ENCODE measurements around the gene BCO2. TPM values are rescaled to one million over a fixed set of nuclear protein-coding genes. Genes with fewer than 3 reads are reported as not detected.
"Not testable (repeated sequence)": the region's sequence is repeated elsewhere in the genome, so short reads cannot be mapped to it uniquely, and the experiment has no call there.

The BCO2 gene
- total RNA-seq, 1 donor from 2014 or later, result 1.7 TPM

GRCh38 chr11:112195951-112196351 is 20.6 kb downstream of the BCO2 start:
- no peak overlapping the region for H3K4me3 Mint-ChIP-seq (ENCODE audit: unreplicated experiment)
- DNase-seq (ENCODE audit: low spot score), result no peak
- H3K4me1 Mint-ChIP-seq (ENCODE audit: low read depth), result peaks cover 5% of the 10 kb centered on the region
- H3K36me3 Mint-ChIP-seq (ENCODE audit: low read depth), result peaks cover 3% of the 10 kb centered on the region
- no peak overlapping the region for H3K27ac Mint-ChIP-seq (ENCODE audit: unreplicated experiment)
- H3K27me3 Mint-ChIP-seq (ENCODE audit: low read depth), result peaks cover 22% of the 10 kb centered on the region
- H3K9me3 Mint-ChIP-seq (ENCODE audit: low read depth), result no peaks in the 10 kb centered on the region
- no peak for TF ChIP-seq CTCF (IDR thresholded peaks at IDR 0.05)

- Mint-ChIP-seq H3K4me1 (ENCODE audit: low read depth) (peaks cover 5% of the 10 kb centered on the region), H3K27me3 (ENCODE audit: low read depth) (peaks cover 22% of the 10 kb centered on the region), H3K27ac (ENCODE audit: unreplicated experiment) (no peak overlapping the region), H3K36me3 (ENCODE audit: low read depth) (peaks cover 4% of the 10 kb centered on the region), H3K4me3 (ENCODE audit: unreplicated experiment) (no peak overlapping the region), H3K9me3 (ENCODE audit: low read depth) (no peaks in the 10 kb centered on the region)
- no peak for DNase-seq (ENCODE audit: low spot score)
- no peak for TF ChIP-seq CTCF (IDR thresholded peaks at IDR 0.05)
These were observed 21.3 kb downstream of the BCO2 start for GRCh38 chr11:112196519-112197087.

GRCh38 chr11:112199101-112199500 is 23.8 kb downstream of the BCO2 start:
- H3K4me3 Mint-ChIP-seq (ENCODE audit: unreplicated experiment); DNase-seq (ENCODE audit: low spot score); H3K36me3 Mint-ChIP-seq (ENCODE audit: low read depth); H3K9me3 Mint-ChIP-seq (ENCODE audit: low read depth); H3K4me1 Mint-ChIP-seq (ENCODE audit: low read depth); H3K27ac Mint-ChIP-seq (ENCODE audit: unreplicated experiment): not testable (repeated sequence)
- H3K27me3 Mint-ChIP-seq (ENCODE audit: low read depth), result peaks cover 18% of the 10 kb centered on the region

GRCh38 chr11:112200252-112200651 is 24.9 kb downstream of the BCO2 start:
- H3K9me3 Mint-ChIP-seq (ENCODE audit: low read depth), result no peaks in the 10 kb centered on the region
- no peak for DNase-seq (ENCODE audit: low spot score)
- no peak for TF ChIP-seq CTCF (IDR thresholded peaks at IDR 0.05)
- H3K4me1 Mint-ChIP-seq (ENCODE audit: low read depth), result peaks cover 5% of the 10 kb centered on the region
- peaks cover 4% of the 10 kb centered on the region for H3K36me3 Mint-ChIP-seq (ENCODE audit: low read depth)
- H3K4me3 Mint-ChIP-seq (ENCODE audit: unreplicated experiment), result no peak overlapping the region
- H3K27ac Mint-ChIP-seq (ENCODE audit: unreplicated experiment), result no peak overlapping the region
- peaks cover 18% of the 10 kb centered on the region for H3K27me3 Mint-ChIP-seq (ENCODE audit: low read depth)

- TF ChIP-seq CTCF (IDR thresholded peaks at IDR 0.05), result no peak
- Mint-ChIP-seq H3K27me3 (ENCODE audit: low read depth) (peaks cover 13% of the 10 kb centered on the region), H3K9me3 (ENCODE audit: low read depth) (peaks cover 4% of the 10 kb centered on the region), H3K4me1 (ENCODE audit: low read depth) (no peaks in the 10 kb centered on the region), H3K36me3 (ENCODE audit: low read depth) (peaks cover 7% of the 10 kb centered on the region), H3K4me3 (ENCODE audit: unreplicated experiment) (no peak overlapping the region), H3K27ac (ENCODE audit: unreplicated experiment) (no peak overlapping the region)
- DNase-seq (ENCODE audit: low spot score), result peak; percentile 77
These were observed 30.8 kb downstream of the BCO2 start for GRCh38 chr11:112206071-112206470.

- no peak for TF ChIP-seq CTCF (IDR thresholded peaks at IDR 0.05)
- Mint-ChIP-seq H3K9me3 (ENCODE audit: low read depth) (peaks cover 4% of the 10 kb centered on the region), H3K27ac (ENCODE audit: unreplicated experiment) (no peak overlapping the region), H3K27me3 (ENCODE audit: low read depth) (peaks cover 13% of the 10 kb centered on the region), H3K4me3 (ENCODE audit: unreplicated experiment) (no peak overlapping the region), H3K36me3 (ENCODE audit: low read depth) (peaks cover 6% of the 10 kb centered on the region), H3K4me1 (ENCODE audit: low read depth) (no peaks in the 10 kb centered on the region)
- DNase-seq (ENCODE audit: low spot score), result no peak
These were observed 35.6 kb downstream of the BCO2 start for GRCh38 chr11:112210890-112211289.
